HT1080 (cell line): Measurements from ENCODE around the gene CBLC. TPM values are rescaled to one million over a fixed set of nuclear protein-coding genes. Genes with fewer than 3 reads are reported as not detected.

ENCODE experiments used
- small RNA-seq: library from RNA; depleted of rRNA; stranded (forward); fragments of <200 nt; gene quantifications from one replicate; pipeline ENCODE3, GENCODE V24; 2014
- total RNA-seq: library from RNA; depleted of rRNA; stranded (reverse); fragments of >200 nt; shearing (Covaris generic); gene quantifications from 2 replicates; pipeline ENCODE4 v1.2.3, GENCODE V29; 2014; rRNA removed

Gene CBLC
- total RNA-seq, 1 experiment from 2014 or later = not detected

Small RNA genes lying within 50 kb of the gene (small RNA-seq; reads per million reads assigned to genes)
- not detected for gene RF00156

Other genes with a start within 250 kb of the CBLC start
- not detected in 2 replicates for gene CEACAM20, start 248.2 kb upstream of the CBLC start, total RNA-seq
- not detected in 2 replicates for gene IGSF23, start 164.3 kb upstream of the CBLC start, total RNA-seq
- 97.9 and 110 TPM in 2 replicates for gene PVR, start 134.0 kb upstream of the CBLC start, total RNA-seq
- 0.03 TPM in 1 of 2 replicates, not detected in the other for gene CEACAM19, start 106.4 kb upstream of the CBLC start, total RNA-seq
- gene CEACAM16, start 78.7 kb upstream of the CBLC start, total RNA-seq = not detected in 2 replicates
- gene BCL3, start 29.2 kb upstream of the CBLC start, total RNA-seq = 4.0 and 5.2 TPM in 2 replicates
- gene BCAM, start 31.2 kb downstream of the CBLC start, total RNA-seq = 2.0 and 3.9 TPM in 2 replicates
- 131 and 151 TPM in 2 replicates for gene NECTIN2, start 68.4 kb downstream of the CBLC start, total RNA-seq
- gene TOMM40, start 113.4 kb downstream of the CBLC start, total RNA-seq = 230 and 243 TPM in 2 replicates
- 1.4 and 1.9 TPM in 2 replicates for gene APOE, start 127.9 kb downstream of the CBLC start, total RNA-seq
- gene APOC1, start 136.7 kb downstream of the CBLC start, total RNA-seq = 0.37 and 2.7 TPM in 2 replicates
- gene APOC4, start 164.3 kb downstream of the CBLC start, total RNA-seq = not detected in 2 replicates
- gene APOC2, start 168.2 kb downstream of the CBLC start, total RNA-seq = not detected in 2 replicates
- gene CLPTM1, start 177.5 kb downstream of the CBLC start, total RNA-seq = 34.2 and 51.5 TPM in 2 replicates
- gene RELB, start 223.6 kb downstream of the CBLC start, total RNA-seq = 3.2 TPM in 2 replicates